Progenitor cell of endocrine pancreas (in vitro differentiated cells): ENCODE results near the gene SLC10A7. TPM values are rescaled to one million over a fixed set of nuclear protein-coding genes. Genes with fewer than 3 reads are reported as not detected.

Experiments
- DNase-seq: peaks from one replicate; pipeline ENCODE4 v3.0.0; 2021; ENCODE audit warnings: low spot score; ENCODE audit not compliant: unreplicated experiment
- H3K27ac Mint-ChIP-seq: 2 replicates; pipeline ENCODE4 v1.8.0; 2021; ENCODE audit warnings: mild to moderate bottlenecking, moderate library complexity, mixed read lengths
- H3K27me3 Mint-ChIP-seq: 2 replicates; pipeline ENCODE4 v1.8.0; 2021; ENCODE audit warnings: mixed read lengths
- H3K36me3 Mint-ChIP-seq: 2 replicates; pipeline ENCODE4 v1.8.0; 2022; ENCODE audit warnings: mixed read lengths; ENCODE audit not compliant: insufficient read depth
- H3K4me1 Mint-ChIP-seq: 2 replicates; pipeline ENCODE4 v1.8.0; 2021; ENCODE audit warnings: low read depth, mixed read lengths
- H3K4me3 Mint-ChIP-seq: 2 replicates; pipeline ENCODE4 v1.8.0; 2021; ENCODE audit warnings: low read depth, mild to moderate bottlenecking, moderate library complexity, mixed read lengths
- H3K9me3 Mint-ChIP-seq: 2 replicates; pipeline ENCODE4 v1.8.0; 2021; ENCODE audit warnings: low read depth, mixed read lengths
- CTCF ChIP-seq: fragments of 200-600 bp; sonication (generic); IDR thresholded peaks from one replicate; pipeline ENCODE4 v1.5.0; 2021; ENCODE audit warnings: antibody characterized with exemption, mild to moderate bottlenecking; ENCODE audit not compliant: unreplicated experiment
- total RNA-seq: library from RNA; stranded (reverse); gene quantifications from 2 replicates; pipeline ENCODE4 v1.2.1, GENCODE V29; 2021

Gene SLC10A7
- total RNA-seq, 1 donor from 2014 or later = 14.1 TPM

- DNase-seq = no peak
Observed at GRCh38 chr4:146417822-146418221, 103.9 kb downstream of the SLC10A7 start.

GRCh38 chr4:146415829-146416228, 105.9 kb downstream of the SLC10A7 start:
- no peak overlapping the region for H3K4me3 Mint-ChIP-seq
- TF ChIP-seq CTCF = no peak
- no peak overlapping the region for H3K27ac Mint-ChIP-seq
- H3K36me3 Mint-ChIP-seq = no peaks in the 10 kb centered on the region
- peaks cover 9% of the 10 kb centered on the region for H3K4me1 Mint-ChIP-seq
- H3K27me3 Mint-ChIP-seq = peaks cover 3% of the 10 kb centered on the region
- DNase-seq = no peak
- no peaks in the 10 kb centered on the region for H3K9me3 Mint-ChIP-seq

More at GRCh38 chr4:146417822-146418221, 103.9 kb downstream of the SLC10A7 start:
- Mint-ChIP-seq H3K4me3 (no peak overlapping the region), H3K4me1 (peaks cover 1% of the 10 kb centered on the region), H3K27ac (no peak overlapping the region), H3K27me3 (peaks cover 3% of the 10 kb centered on the region), H3K36me3 (no peaks in the 10 kb centered on the region), H3K9me3 (no peaks in the 10 kb centered on the region)
- no peak for TF ChIP-seq CTCF

GRCh38 chr4:146407669-146408084, 114.1 kb downstream of the SLC10A7 start:
- TF ChIP-seq CTCF = no peak
- H3K4me3 Mint-ChIP-seq = no peak overlapping the region

GRCh38 chr4:146407257-146407656, 114.5 kb downstream of the SLC10A7 start:
- peaks cover 7% of the 10 kb centered on the region for H3K4me1 Mint-ChIP-seq
- no peak for TF ChIP-seq CTCF
- DNase-seq = no peak
- H3K27me3 Mint-ChIP-seq = no peaks in the 10 kb centered on the region
- H3K4me3 Mint-ChIP-seq = no peak overlapping the region
- H3K36me3 Mint-ChIP-seq = no peaks in the 10 kb centered on the region
- H3K9me3 Mint-ChIP-seq = no peaks in the 10 kb centered on the region
- no peak overlapping the region for H3K27ac Mint-ChIP-seq

More at GRCh38 chr4:146407669-146408084, 114.1 kb downstream of the SLC10A7 start:
- Mint-ChIP-seq H3K27ac (no peak overlapping the region), H3K9me3 (no peaks in the 10 kb centered on the region), H3K36me3 (no peaks in the 10 kb centered on the region), H3K4me1 (peaks cover 7% of the 10 kb centered on the region), H3K27me3 (no peaks in the 10 kb centered on the region)
- DNase-seq = no peak

GRCh38 chr4:146401274-146401673, 120.5 kb downstream of the SLC10A7 start:
- no peaks in the 10 kb centered on the region for H3K9me3 Mint-ChIP-seq
- DNase-seq = no peak
- H3K27ac Mint-ChIP-seq = no peak overlapping the region
- no peaks in the 10 kb centered on the region for H3K4me1 Mint-ChIP-seq
- no peak for TF ChIP-seq CTCF
- no peak overlapping the region for H3K4me3 Mint-ChIP-seq
- no peaks in the 10 kb centered on the region for H3K27me3 Mint-ChIP-seq
- no peaks in the 10 kb centered on the region for H3K36me3 Mint-ChIP-seq
